ENCODE data around the gene TP53AIP1. TPM values are rescaled to one million over a fixed set of nuclear protein-coding genes. Genes with fewer than 3 reads are reported as not detected.

Gene TP53AIP1
- total RNA-seq, 1 experiment from 2014 or later, result not detected

GRCh38 chr11:128943428-128943976 is 831 bp upstream of the TP53AIP1 start:
- DNase-seq (ENCODE audit: low spot score), result no peak

- no peak for DNase-seq (ENCODE audit: low spot score)
Measured at GRCh38 chr11:128942272-128942612, 429 bp downstream of the TP53AIP1 start.

- DNase-seq (ENCODE audit: low spot score), result no peak
Measured at GRCh38 chr11:128941573-128942271, 949 bp downstream of the TP53AIP1 start.

- DNase-seq (ENCODE audit: low spot score), result no peak
Measured at GRCh38 chr11:128941110-128941509, 1.6 kb downstream of the TP53AIP1 start.

- no peak for DNase-seq (ENCODE audit: low spot score)
Measured at GRCh38 chr11:128940603-128941002, 2.1 kb downstream of the TP53AIP1 start.

GRCh38 chr11:128940156-128940555 is 2.5 kb downstream of the TP53AIP1 start:
- no peak for DNase-seq (ENCODE audit: low spot score)

- DNase-seq (ENCODE audit: low spot score), result no peak
Measured at GRCh38 chr11:128939591-128939990, 3.1 kb downstream of the TP53AIP1 start.

- DNase-seq (ENCODE audit: low spot score), result no peak
Measured at GRCh38 chr11:128938156-128938885, 4.3 kb downstream of the TP53AIP1 start.

- no peak for DNase-seq (ENCODE audit: low spot score)
Measured at GRCh38 chr11:128937480-128937879, 5.2 kb downstream of the TP53AIP1 start.

- no peak for DNase-seq (ENCODE audit: low spot score)
Measured at GRCh38 chr11:128936606-128937251, 5.9 kb downstream of the TP53AIP1 start.

- DNase-seq (ENCODE audit: low spot score), result no peak
Measured at GRCh38 chr11:128934926-128935325, 7.7 kb downstream of the TP53AIP1 start.

- no peak for DNase-seq (ENCODE audit: low spot score)
Measured at GRCh38 chr11:128934351-128934750, 8.3 kb downstream of the TP53AIP1 start.

GRCh38 chr11:128933481-128934178 is 9.0 kb downstream of the TP53AIP1 start:
- no peak for DNase-seq (ENCODE audit: low spot score)

GRCh38 chr11:128931668-128932067 is 11.0 kb downstream of the TP53AIP1 start:
- DNase-seq (ENCODE audit: low spot score), result no peak

GRCh38 chr11:128931066-128931465 is 11.6 kb downstream of the TP53AIP1 start:
- DNase-seq (ENCODE audit: low spot score), result no peak

GRCh38 chr11:128929991-128930390 is 12.7 kb downstream of the TP53AIP1 start:
- DNase-seq (ENCODE audit: low spot score), result no peak

GRCh38 chr11:128929468-128929867 is 13.2 kb downstream of the TP53AIP1 start:
- DNase-seq (ENCODE audit: low spot score), result no peak

- DNase-seq (ENCODE audit: low spot score), result no peak
Measured at GRCh38 chr11:128928400-128928799, 14.3 kb downstream of the TP53AIP1 start.

- DNase-seq (ENCODE audit: low spot score), result no peak
Measured at GRCh38 chr11:128927683-128928336, 14.9 kb downstream of the TP53AIP1 start.

- DNase-seq (ENCODE audit: low spot score), result no peak
Measured at GRCh38 chr11:128927108-128927461, 15.6 kb downstream of the TP53AIP1 start.

GRCh38 chr11:128926437-128927107 is 16.1 kb downstream of the TP53AIP1 start:
- no peak for DNase-seq (ENCODE audit: low spot score)

Data from H4 (cell line).